Measurements from ENCODE around the gene SLC2A1. TPM values are rescaled to one million over a fixed set of nuclear protein-coding genes. Genes with fewer than 3 reads are reported as not detected.
A peak's percentile ranks its signal among the peaks of the same experiment; 100 is the strongest.

The SLC2A1 gene
- total and polyA plus RNA-seq, 9 of the 15 experiments (the other 6 are each of a cell fraction or from before 2014, with no cell fraction given): 12.6 to 153 (median 48.0) TPM

DNA sequence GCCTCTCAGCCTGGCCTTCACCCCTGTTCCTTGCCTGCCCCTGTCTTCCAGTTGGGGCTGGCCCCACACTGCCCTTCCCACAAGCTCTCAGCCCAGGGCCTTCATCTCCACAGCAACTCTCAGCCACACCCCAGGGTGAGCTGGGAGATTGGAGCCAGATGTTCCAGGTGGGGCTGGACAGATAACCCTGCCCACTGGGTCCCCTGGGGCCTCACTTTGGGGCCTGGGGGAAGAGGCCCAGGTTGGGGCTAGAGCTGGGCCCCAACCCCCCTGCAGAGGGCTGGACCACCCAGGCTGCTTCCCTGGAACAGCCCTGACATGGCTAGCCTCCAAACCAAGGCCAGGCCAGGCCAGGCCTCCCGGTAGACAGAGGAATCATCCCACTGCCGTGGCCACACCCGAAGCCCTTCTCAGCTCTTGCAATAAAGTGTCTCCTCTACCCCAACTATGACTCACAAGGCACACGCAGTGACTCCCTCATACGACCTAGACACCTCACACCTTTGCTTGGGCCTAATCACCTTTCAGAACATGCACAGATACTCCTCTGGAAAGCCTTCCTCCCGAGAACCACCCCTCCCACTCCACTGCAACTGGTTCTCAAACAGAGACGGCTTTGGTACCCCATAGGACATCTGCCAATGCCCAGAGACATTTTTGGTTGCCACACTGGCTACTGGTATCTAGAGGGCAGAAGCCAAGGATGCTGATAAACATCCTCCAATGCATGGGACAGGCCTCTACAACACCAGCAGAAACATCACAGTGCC lies 22.2 kb downstream of the SLC2A1 start (continued):
- TF ChIP-seq, protein P1, sequence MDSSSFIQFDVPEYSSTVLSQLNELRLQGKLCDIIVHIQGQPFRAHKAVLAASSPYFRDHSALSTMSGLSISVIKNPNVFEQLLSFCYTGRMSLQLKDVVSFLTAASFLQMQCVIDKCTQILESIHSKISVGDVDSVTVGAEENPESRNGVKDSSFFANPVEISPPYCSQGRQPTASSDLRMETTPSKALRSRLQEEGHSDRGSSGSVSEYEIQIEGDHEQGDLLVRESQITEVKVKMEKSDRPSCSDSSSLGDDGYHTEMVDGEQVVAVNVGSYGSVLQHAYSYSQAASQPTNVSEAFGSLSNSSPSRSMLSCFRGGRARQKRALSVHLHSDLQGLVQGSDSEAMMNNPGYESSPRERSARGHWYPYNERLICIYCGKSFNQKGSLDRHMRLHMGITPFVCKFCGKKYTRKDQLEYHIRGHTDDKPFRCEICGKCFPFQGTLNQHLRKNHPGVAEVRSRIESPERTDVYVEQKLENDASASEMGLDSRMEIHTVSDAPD (CRISPR knock-in tag; IDR thresholded peaks at IDR 0.05): 0 out of 2 replicates have a peak, but pooled peaks have one; percentile 59
- TF ChIP-seq RAD51 (IDR thresholded peaks at IDR 0.05; ENCODE audit: borderline replicate concordance, low read depth): peak; percentile 36; the same call in 1 of the 2 replicates
- no peak for TF ChIP-seq CHCHD3 (CRISPR knock-in tag; IDR thresholded peaks at IDR 0.05)
- no peak for TF ChIP-seq PPARD (CRISPR knock-in tag; IDR thresholded peaks at IDR 0.05)
- TF ChIP-seq KDM5B (IDR thresholded peaks at IDR 0.05; ENCODE audit: insufficient replicate concordance, low read depth, low read length): no peak
- TF ChIP-seq SIRT6 (IDR thresholded peaks at IDR 0.05; ENCODE audit: low read depth, low read length): no peak
- 0 out of 2 replicates have a peak, but pooled peaks have one; percentile 20 for TF ChIP-seq ETV1 (tag; conservative IDR thresholded peaks at IDR 0.05; ENCODE audit: low read depth)
- no peak for TF ChIP-seq ZNF561 (CRISPR knock-in tag; conservative IDR thresholded peaks at IDR 0.05)
- no peak for TF ChIP-seq ZNF253 (CRISPR knock-in tag; conservative IDR thresholded peaks at IDR 0.05)
- TF ChIP-seq CHD1 (IDR thresholded peaks at IDR 0.05; ENCODE audit: low read length): peak; percentile 13
- TF ChIP-seq MECOM (CRISPR knock-in tag; IDR thresholded peaks at IDR 0.05): peak; percentile 87
- no peak; the same call in 1 of the 2 replicates for TF ChIP-seq ZNF586 (CRISPR knock-in tag; conservative IDR thresholded peaks at IDR 0.05)
- TF ChIP-seq NFE2L1 (tag; IDR thresholded peaks at IDR 0.05; ENCODE audit: borderline replicate concordance, low read depth): no peak
- TF ChIP-seq ZNF274 (IDR thresholded peaks at IDR 0.05; ENCODE audit: borderline replicate concordance, low read depth, low read length): peak; percentile 57; the same call in 1 of the 2 replicates
- no peak for TF ChIP-seq THRAP3 (IDR thresholded peaks at IDR 0.05; ENCODE audit: borderline replicate concordance)
- TF ChIP-seq EHMT2 (IDR thresholded peaks at IDR 0.05): peak; percentile 65; the same call in 1 of the 2 replicates
- no peak for TF ChIP-seq ZC3H4 (CRISPR knock-in tag; IDR thresholded peaks at IDR 0.05; ENCODE audit: borderline replicate concordance)
- TF ChIP-seq EP300 (IDR thresholded peaks at IDR 0.05; ENCODE audit: low read length): peak; percentile 94
- TF ChIP-seq ZNF384 (IDR thresholded peaks at IDR 0.05; ENCODE audit: low read depth, low read length): no peak
- TF ChIP-seq, protein P2, sequence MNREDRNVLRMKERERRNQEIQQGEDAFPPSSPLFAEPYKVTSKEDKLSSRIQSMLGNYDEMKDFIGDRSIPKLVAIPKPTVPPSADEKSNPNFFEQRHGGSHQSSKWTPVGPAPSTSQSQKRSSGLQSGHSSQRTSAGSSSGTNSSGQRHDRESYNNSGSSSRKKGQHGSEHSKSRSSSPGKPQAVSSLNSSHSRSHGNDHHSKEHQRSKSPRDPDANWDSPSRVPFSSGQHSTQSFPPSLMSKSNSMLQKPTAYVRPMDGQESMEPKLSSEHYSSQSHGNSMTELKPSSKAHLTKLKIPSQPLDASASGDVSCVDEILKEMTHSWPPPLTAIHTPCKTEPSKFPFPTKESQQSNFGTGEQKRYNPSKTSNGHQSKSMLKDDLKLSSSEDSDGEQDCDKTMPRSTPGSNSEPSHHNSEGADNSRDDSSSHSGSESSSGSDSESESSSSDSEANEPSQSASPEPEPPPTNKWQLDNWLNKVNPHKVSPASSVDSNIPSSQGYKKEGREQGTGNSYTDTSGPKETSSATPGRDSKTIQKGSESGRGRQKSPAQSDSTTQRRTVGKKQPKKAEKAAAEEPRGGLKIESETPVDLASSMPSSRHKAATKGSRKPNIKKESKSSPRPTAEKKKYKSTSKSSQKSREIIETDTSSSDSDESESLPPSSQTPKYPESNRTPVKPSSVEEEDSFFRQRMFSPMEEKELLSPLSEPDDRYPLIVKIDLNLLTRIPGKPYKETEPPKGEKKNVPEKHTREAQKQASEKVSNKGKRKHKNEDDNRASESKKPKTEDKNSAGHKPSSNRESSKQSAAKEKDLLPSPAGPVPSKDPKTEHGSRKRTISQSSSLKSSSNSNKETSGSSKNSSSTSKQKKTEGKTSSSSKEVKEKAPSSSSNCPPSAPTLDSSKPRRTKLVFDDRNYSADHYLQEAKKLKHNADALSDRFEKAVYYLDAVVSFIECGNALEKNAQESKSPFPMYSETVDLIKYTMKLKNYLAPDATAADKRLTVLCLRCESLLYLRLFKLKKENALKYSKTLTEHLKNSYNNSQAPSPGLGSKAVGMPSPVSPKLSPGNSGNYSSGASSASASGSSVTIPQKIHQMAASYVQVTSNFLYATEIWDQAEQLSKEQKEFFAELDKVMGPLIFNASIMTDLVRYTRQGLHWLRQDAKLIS (CRISPR knock-in tag; IDR thresholded peaks at IDR 0.05): 0 out of 2 replicates have a peak, but pooled peaks have one; percentile 67
- peak; percentile 78 for TF ChIP-seq ZBED1 (IDR thresholded peaks at IDR 0.05)
- no peak for TF ChIP-seq CAMTA2 (CRISPR knock-in tag; conservative IDR thresholded peaks at IDR 0.05)
- TF ChIP-seq, protein P3, sequence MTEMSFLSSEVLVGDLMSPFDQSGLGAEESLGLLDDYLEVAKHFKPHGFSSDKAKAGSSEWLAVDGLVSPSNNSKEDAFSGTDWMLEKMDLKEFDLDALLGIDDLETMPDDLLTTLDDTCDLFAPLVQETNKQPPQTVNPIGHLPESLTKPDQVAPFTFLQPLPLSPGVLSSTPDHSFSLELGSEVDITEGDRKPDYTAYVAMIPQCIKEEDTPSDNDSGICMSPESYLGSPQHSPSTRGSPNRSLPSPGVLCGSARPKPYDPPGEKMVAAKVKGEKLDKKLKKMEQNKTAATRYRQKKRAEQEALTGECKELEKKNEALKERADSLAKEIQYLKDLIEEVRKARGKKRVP (CRISPR knock-in tag; IDR thresholded peaks at IDR 0.05): no peak
- no peak; the same call in 1 of the 2 replicates for TF ChIP-seq HNRNPL (IDR thresholded peaks at IDR 0.05; ENCODE audit: low read depth, low read length)
